GM19025 (cell line): Measurements from ENCODE around the gene SRPK3.
"Not testable (repeated sequence)": the region's sequence is repeated elsewhere in the genome, so short reads cannot be mapped to it uniquely, and the experiment has no call there.

ENCODE experiments used
- ATAC-seq: cut with Tn5 transposase; IDR thresholded peaks from one replicate; pipeline ENCODE4 v1.9.1; 2021; ENCODE audit warnings: mild to moderate bottlenecking, low read depth, moderate library complexity; ENCODE audit not compliant: unreplicated experiment

The SRPK3 gene

DNA sequence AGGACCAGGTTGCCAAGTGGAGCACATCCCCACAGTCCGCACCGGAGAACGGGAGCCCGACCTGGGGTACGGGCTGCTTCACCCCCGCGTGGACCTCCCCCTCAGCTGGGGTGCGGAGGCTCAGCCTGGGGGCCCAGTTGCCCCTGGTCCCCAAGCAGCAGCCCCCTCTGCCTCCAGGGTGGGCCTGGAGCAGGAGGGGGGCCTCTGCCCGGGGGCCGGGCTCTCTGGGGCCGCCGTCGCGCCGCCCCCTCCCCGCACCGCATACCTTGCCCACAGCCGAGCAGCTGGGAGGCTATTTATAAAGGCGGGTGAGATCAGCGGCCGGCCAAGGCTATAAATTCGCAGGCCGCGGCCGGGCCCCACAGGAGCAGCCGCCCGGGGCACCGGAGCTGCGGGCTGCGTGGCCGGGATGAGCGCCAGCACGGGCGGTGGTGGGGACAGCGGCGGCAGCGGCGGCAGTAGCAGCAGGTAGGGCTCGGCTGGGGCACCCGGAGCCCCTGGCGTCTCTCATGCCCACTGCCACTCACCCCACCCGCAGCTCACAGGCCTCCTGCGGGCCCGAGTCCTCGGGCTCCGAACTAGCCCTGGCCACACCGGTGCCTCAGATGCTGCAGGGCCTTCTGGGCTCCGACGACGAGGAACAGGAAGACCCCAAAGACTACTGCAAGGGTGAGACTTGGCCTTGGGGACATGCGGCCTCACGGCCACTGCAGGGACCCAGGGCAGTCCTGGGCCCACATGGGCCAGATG is at the start of gene SRPK3:
Gene SRPK3, plus strand, starts transcription at position 364 of the 750 bp plus-strand sequence. Its CDS starts 46 bp downstream, at position 410.
- no peak for ATAC-seq

- ATAC-seq, result no peak
Observed at GRCh38 chrX:153731117-153731844, 49.6 kb upstream of the SRPK3 start.

DNA sequence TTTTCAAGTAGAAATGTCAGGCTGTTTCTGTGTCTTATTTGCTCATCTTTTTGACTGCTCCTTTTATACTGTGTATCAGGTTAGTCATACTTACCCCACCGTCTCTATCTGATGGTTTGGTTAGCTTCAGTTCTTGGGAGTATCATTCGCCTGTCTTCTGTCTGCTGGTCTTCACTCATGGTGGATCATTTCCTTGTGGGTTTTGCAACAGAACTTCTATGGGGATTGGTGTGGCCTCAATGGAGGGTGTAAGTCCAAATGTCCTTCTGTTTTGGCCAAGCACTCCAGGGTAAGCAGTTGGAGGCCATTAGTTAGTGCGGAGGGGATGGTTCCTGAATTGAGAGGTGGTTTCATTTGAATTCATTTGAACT is 49.0 kb upstream of the SRPK3 start:
- ATAC-seq, result no peak

DNA sequence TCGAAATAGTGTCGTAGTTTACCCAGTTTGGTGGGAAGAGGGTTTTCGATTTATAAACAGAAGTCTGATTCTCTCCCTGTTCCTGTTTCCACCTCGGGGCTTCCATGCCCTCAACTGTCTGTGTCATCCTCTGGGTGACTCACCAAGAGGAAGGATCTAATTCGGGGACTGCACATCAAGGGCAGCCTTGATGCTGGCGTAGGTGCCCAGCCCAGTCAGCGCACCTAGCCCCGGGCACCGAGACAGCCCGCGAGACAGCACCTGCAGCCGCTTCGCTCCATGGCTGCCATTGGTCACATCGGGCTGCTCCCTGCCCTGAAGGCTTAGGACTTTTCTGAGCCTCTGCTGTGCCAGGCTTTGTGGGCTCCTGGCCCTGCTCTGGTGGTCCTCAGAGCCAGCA is 48.4 kb upstream of the SRPK3 start:
- no peak for ATAC-seq

GRCh38 chrX:153733651-153734240 is 47.1 kb upstream of the SRPK3 start:
- ATAC-seq, result no peak

DNA sequence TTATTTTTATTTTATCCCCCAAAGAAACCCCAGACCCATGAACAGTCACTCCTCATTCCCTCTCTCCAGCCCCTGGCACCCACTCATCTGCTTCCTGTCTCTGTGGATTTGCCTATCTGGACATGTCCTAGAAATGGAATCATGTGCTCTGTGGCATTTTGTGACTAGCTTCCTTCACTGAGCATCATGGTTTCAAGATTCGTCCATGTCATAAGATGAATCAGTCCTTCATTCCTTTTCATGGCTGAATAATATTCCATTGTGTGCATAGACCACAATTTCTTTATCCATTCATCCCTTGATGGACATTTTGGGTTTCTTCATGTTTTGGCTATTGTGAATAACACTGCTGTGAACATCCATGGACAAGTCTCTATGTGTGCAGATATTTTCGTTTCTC is 46.0 kb upstream of the SRPK3 start:
- no peak for ATAC-seq

DNA sequence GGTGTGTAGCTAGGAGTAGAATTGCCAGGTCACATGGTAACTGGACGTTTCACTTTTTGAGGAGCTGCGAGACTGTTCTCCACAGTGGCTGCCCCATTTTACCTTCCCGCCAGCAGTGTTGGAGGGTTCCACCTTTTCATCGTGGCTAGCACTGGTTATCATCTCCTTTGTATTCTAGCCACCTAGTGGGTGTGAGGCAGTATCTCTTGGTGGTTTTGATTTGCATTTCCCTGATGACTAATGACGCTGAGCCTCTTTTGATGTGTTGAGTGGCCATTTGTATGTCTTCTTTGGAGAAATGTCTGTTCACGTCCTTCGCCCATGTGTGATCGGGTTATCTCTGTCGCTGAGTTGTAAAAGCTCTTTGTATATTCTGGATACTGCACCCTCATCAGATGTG is 45.6 kb upstream of the SRPK3 start:
- no peak for ATAC-seq

DNA sequence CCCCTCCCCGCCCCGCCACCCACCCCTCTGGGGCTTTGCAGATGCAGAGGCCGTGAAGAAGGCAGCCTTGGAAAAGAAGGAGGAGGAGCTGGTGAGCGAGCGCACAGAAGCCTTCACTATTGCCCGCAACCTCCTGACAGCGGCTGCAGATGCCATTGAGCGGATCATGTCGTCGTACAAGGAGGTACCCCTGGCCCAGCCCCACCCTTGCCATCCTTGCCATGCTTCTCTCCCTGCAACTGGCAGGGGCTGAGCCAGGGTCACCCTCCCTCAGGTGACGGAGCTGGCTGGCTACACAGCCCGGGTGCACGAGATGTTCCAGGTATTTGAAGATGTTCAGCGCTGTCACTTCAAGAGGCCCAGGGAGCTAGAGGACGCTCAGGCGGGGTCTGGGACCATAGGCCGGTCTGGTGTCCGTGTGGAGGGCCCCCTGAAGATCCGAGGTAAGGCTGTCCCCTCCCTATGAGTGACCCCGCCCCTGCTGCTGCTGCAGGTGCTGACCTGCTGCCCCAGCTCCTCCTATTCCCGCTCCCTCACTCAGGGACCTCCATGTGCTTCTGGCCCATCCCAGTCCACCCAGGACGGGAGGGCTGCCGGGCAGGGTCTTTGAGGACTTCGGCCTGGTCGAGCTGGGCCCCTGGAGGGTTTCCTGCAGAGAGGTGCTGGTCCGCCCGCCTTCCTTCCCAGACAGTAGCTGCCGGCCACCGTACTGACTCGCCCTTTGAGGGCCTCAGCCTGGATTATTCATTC is 44.6 kb upstream of the SRPK3 start:
- no peak for ATAC-seq

- ATAC-seq, result no peak
Observed at GRCh38 chrX:153736871-153737441, 43.9 kb upstream of the SRPK3 start.

DNA sequence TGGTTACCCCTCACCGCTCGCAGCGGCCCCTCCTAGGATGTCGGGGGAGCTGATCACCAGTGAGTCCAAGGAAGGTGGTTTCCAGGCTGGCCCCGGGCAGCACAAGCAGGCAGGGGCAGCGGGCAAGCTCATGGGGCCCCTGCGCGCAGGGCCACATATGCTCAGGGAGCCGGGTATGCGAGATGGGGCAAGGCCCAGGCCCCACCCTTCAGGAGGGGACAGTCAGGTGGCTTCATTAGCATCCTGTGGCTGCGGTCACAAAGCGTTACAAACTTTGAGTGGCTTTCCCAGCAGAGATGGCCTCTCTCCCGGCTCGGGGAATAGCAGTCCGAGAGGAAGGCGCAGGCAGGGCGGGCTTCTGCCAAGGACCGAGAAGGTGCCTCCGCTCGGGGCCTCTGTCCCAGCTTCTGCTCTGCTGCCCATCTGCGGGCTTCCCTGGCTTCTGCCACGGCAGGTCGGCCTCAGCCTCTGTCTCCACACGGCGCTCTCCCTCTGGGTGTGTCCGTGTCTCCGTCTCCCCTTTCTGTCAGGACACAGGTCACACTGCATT is 42.7 kb upstream of the SRPK3 start:
- no peak for ATAC-seq

DNA sequence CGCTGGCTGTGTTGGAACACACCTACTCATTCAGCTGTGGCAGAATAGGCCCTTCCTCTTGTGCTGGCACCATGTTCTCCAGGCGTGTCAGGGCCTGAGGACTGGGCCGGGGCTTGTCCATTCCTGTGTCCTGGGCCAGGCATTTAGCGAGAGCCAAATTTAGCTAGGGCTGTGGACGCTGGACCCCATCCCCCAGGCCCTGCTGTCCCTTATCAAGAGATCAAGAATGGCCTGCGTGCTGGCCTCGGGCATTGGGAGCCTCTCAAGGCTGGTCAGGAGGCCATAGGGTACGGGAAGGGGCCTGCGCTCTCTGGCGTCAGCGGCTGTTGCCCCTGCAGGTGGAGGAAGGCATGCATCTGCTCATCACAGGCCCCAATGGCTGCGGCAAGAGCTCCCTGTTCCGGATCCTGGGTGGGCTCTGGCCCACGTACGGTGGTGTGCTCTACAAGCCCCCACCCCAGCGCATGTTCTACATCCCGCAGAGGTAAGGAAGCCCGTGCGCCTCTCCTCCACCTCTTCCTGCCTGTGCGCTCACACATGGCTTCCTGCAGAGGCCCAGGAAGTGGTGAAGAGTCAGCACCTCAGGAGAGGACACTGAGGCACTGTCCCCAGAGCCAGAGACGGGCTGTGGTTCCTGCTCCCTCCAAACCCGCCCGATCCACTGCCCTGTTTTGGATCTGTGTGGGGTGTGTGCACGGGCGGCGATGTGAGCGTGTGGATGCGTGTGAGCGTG is 40.9 kb upstream of the SRPK3 start:
- ATAC-seq, result no peak

- ATAC-seq, result no peak
Observed at GRCh38 chrX:153740631-153741222, 40.1 kb upstream of the SRPK3 start.

- no peak for ATAC-seq
Observed at GRCh38 chrX:153741446-153741845, 39.4 kb upstream of the SRPK3 start.

GRCh38 chrX:153742111-153742510 is 38.7 kb upstream of the SRPK3 start:
- ATAC-seq, result not testable (repeated sequence)

GRCh38 chrX:153742796-153743467 is 37.9 kb upstream of the SRPK3 start:
- ATAC-seq, result not testable (repeated sequence)

DNA sequence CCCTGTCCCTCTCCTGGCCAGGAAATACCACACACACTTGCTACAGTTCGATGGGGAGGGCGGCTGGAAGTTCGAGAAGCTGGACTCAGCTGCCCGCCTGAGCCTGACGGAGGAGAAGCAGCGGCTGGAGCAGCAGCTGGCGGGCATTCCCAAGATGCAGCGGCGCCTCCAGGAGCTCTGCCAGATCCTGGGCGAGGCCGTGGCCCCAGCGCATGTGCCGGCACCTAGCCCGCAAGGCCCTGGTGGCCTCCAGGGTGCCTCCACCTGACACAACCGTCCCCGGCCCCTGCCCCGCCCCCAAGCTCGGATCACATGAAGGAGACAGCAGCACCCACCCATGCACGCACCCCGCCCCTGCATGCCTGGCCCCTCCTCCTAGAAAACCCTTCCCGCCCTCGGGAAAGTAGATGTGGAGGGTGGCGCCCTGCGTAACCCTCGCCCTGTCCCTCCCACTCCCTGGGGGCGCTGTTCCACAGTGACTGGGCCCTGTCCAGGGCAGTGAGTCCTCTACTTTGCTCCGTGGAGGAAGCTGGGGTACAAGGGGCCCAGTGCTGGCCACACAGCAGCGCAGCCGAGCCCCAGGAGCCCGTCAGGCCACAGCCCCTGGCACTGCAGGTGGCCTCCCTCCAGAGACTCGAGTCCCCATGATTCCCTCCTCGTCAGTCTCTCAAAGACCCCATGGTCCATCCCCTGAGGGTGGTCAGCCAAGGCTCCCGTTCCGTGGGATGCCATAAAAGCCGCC is 37.2 kb upstream of the SRPK3 start:
- ATAC-seq, result not testable (repeated sequence)

GRCh38 chrX:153744210-153745066 is 36.4 kb upstream of the SRPK3 start:
- no peak for ATAC-seq
